HG03460 (cell line): Measurements from ENCODE around the gene NBEA.

Experiments used
- ATAC-seq: cut with Tn5 transposase; IDR thresholded peaks from one replicate; pipeline ENCODE4 v1.9.1; 2021; ENCODE audit not compliant: unreplicated experiment

Gene NBEA

GRCh38 chr13:35498231-35498630 lies 556.2 kb downstream of the NBEA start:
- no peak for ATAC-seq

GRCh38 chr13:35499196-35499662 lies 557.2 kb downstream of the NBEA start:
- no peak for ATAC-seq

- no peak for ATAC-seq
Observed at GRCh38 chr13:35499676-35500075, 557.6 kb downstream of the NBEA start.

- ATAC-seq, result no peak
Observed at GRCh38 chr13:35500144-35500543, 558.1 kb downstream of the NBEA start.

GRCh38 chr13:35501661-35502235 lies 559.7 kb downstream of the NBEA start:
- no peak for ATAC-seq

- no peak for ATAC-seq
Observed at GRCh38 chr13:35502456-35502855, 560.4 kb downstream of the NBEA start.

GRCh38 chr13:35512271-35512920 lies 570.3 kb downstream of the NBEA start:
- ATAC-seq, result no peak

GRCh38 chr13:35514061-35514477 lies 572.0 kb downstream of the NBEA start:
- ATAC-seq, result no peak

- no peak for ATAC-seq
Observed at GRCh38 chr13:35514801-35515502, 572.9 kb downstream of the NBEA start.

- ATAC-seq, result no peak
Observed at GRCh38 chr13:35518337-35518946, 576.4 kb downstream of the NBEA start.

- ATAC-seq, result no peak
Observed at GRCh38 chr13:35524171-35524570, 582.1 kb downstream of the NBEA start.

GRCh38 chr13:35526577-35526976 lies 584.5 kb downstream of the NBEA start:
- no peak for ATAC-seq

- ATAC-seq, result no peak
Observed at GRCh38 chr13:35527451-35527850, 585.4 kb downstream of the NBEA start.

- ATAC-seq, result no peak
Observed at GRCh38 chr13:35530147-35530546, 588.1 kb downstream of the NBEA start.

GRCh38 chr13:35530581-35530980 lies 588.5 kb downstream of the NBEA start:
- ATAC-seq, result no peak

- no peak for ATAC-seq
Observed at GRCh38 chr13:35531526-35531925, 589.5 kb downstream of the NBEA start.

GRCh38 chr13:35534343-35534742 lies 592.3 kb downstream of the NBEA start:
- ATAC-seq, result no peak

- no peak for ATAC-seq
Observed at GRCh38 chr13:35548790-35549189, 606.7 kb downstream of the NBEA start.

GRCh38 chr13:35549481-35549880 lies 607.4 kb downstream of the NBEA start:
- ATAC-seq, result peak; percentile 90

GRCh38 chr13:35552172-35552844 lies 610.2 kb downstream of the NBEA start:
- no peak for ATAC-seq

- no peak for ATAC-seq
Observed at GRCh38 chr13:35554972-35555623, 613.0 kb downstream of the NBEA start.
